MM.1S (cell line): ENCODE data around the gene TRAF3.

Source experiments
- EZH2 ChIP-seq: fragments of 300-600 bp; sonication (generic); optimal IDR thresholded peaks from 2 replicates; pipeline ENCODE3; 2017; ENCODE audit warnings: low read depth, mild to moderate bottlenecking, antibody characterized with exemption, low read length, mixed read lengths
- TF ChIP-seq, protein P1 (sequence below): fragments of 300-600 bp; sonication (generic); IDR thresholded peaks from 2 replicates; pipeline ENCODE4 v1.5.1; 2016; ENCODE audit warnings: antibody characterized with exemption, low read length, mixed read lengths

GRCh38 chr14:102906616-102907302 is 129.5 kb downstream of the TRAF3 start:
- TF ChIP-seq EZH2: no peak
- TF ChIP-seq, protein P1, sequence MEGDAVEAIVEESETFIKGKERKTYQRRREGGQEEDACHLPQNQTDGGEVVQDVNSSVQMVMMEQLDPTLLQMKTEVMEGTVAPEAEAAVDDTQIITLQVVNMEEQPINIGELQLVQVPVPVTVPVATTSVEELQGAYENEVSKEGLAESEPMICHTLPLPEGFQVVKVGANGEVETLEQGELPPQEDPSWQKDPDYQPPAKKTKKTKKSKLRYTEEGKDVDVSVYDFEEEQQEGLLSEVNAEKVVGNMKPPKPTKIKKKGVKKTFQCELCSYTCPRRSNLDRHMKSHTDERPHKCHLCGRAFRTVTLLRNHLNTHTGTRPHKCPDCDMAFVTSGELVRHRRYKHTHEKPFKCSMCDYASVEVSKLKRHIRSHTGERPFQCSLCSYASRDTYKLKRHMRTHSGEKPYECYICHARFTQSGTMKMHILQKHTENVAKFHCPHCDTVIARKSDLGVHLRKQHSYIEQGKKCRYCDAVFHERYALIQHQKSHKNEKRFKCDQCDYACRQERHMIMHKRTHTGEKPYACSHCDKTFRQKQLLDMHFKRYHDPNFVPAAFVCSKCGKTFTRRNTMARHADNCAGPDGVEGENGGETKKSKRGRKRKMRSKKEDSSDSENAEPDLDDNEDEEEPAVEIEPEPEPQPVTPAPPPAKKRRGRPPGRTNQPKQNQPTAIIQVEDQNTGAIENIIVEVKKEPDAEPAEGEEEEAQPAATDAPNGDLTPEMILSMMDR: no peak
